Measurements from ENCODE around the gene UBE4A. TPM values are rescaled to one million over a fixed set of nuclear protein-coding genes. Genes with fewer than 3 reads are reported as not detected.
"Not testable (repeated sequence)": the region's sequence is repeated elsewhere in the genome, so short reads cannot be mapped to it uniquely, and the experiment has no call there.

Gene UBE4A
- total RNA-seq, 1 donor from 2014 or later: 20.0 TPM

GRCh38 chr11:118401151-118401879 lies 41.9 kb downstream of the UBE4A start, which contains the start of gene ATP5MG:
ATP5MG (plus strand) TSS chr11:118401606; CDS start chr11:118401666, 60 bp downstream.
- peak; percentile 89 to 91 for DNase-seq (ENCODE audit: low read depth in 2 of 2)

GRCh38 chr11:118401880-118402590 lies 42.6 kb downstream of the UBE4A start:
- peak; percentile 20 to 31 for DNase-seq (ENCODE audit: low read depth in 2 of 2)

- DNase-seq (ENCODE audit: low read depth in 2 of 2): not testable (repeated sequence)
These were observed 43.2 kb downstream of the UBE4A start for GRCh38 chr11:118402594-118402993.

- peak in 1 of 2 donors; percentile 10 for DNase-seq (ENCODE audit: low read depth in 2 of 2)
These were observed 47.3 kb downstream of the UBE4A start for GRCh38 chr11:118406599-118407166.

- no peak for DNase-seq (ENCODE audit: low read depth in 2 of 2)
These were observed 50.8 kb downstream of the UBE4A start for GRCh38 chr11:118410055-118410745.

GRCh38 chr11:118411530-118411929 lies 52.1 kb downstream of the UBE4A start:
- no peak for DNase-seq (ENCODE audit: low read depth in 2 of 2)

GRCh38 chr11:118412921-118413320 lies 53.5 kb downstream of the UBE4A start:
- DNase-seq (ENCODE audit: low read depth in 2 of 2): no peak

GRCh38 chr11:118415062-118415738 lies 55.8 kb downstream of the UBE4A start:
- DNase-seq (ENCODE audit: low read depth in 2 of 2): peak in 1 of 2 donors; percentile 10

- peak; percentile 52 to 93 for DNase-seq (ENCODE audit: low read depth in 2 of 2)
These were observed 56.3 kb downstream of the UBE4A start for GRCh38 chr11:118415739-118416068.

GRCh38 chr11:118416900-118417299 lies 57.5 kb downstream of the UBE4A start:
- DNase-seq (ENCODE audit: low read depth in 2 of 2): not testable (repeated sequence)

GRCh38 chr11:118417801-118418200 lies 58.4 kb downstream of the UBE4A start:
- no peak for DNase-seq (ENCODE audit: low read depth in 2 of 2)

GRCh38 chr11:118418766-118419165 lies 59.4 kb downstream of the UBE4A start:
- DNase-seq (ENCODE audit: low read depth in 2 of 2): no peak

GRCh38 chr11:118427707-118428106 lies 68.3 kb downstream of the UBE4A start:
- DNase-seq (ENCODE audit: low read depth in 2 of 2): no peak

- no peak for DNase-seq (ENCODE audit: low read depth in 2 of 2)
These were observed 71.6 kb downstream of the UBE4A start for GRCh38 chr11:118430956-118431355.

- DNase-seq (ENCODE audit: low read depth in 2 of 2): peak in 1 of 2 donors; percentile 45
These were observed 74.7 kb downstream of the UBE4A start for GRCh38 chr11:118434123-118434552.

GRCh38 chr11:118434553-118435289 lies 75.3 kb downstream of the UBE4A start:
- peak; percentile 57 for DNase-seq (ENCODE audit: low read depth in 2 of 2)

GRCh38 chr11:118435290-118435892 lies 76.0 kb downstream of the UBE4A start:
- peak; percentile 48 to 62 for DNase-seq (ENCODE audit: low read depth in 2 of 2)

GRCh38 chr11:118435893-118436624 lies 76.7 kb downstream of the UBE4A start, which contains the start of gene KMT2A:
KMT2A (plus strand) TSS chr11:118436492; CDS start chr11:118436513, 21 bp downstream.
- DNase-seq (ENCODE audit: low read depth in 2 of 2): peak; percentile 98 to 99

- DNase-seq (ENCODE audit: low read depth in 2 of 2): peak; percentile 14 to 36
These were observed 77.3 kb downstream of the UBE4A start for GRCh38 chr11:118436639-118437207.
